Measurements from ENCODE around the gene SPOCD1.

DNA sequence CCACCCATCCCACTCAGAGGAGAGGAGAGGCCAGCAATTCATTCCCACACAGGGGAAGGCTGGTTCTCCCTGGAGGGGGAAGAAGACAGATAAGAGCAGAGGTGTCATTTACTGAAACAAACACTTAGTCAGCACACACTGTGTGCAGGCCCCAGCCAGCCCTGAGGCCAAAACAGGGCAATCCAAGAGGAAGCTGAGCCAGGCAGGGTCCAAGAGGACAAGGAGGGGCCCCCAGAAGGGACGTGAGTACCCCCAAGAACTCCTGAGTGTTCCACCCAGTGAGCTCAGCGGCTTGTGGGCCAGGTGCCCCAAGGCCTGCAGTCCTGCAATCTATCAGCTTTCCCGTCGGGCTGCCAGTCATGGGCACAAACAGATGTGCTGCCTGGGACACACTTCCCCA, 67.5 kb downstream of the SPOCD1 start:
- no peak for TF ChIP-seq CTCF (IDR thresholded peaks at IDR 0.05; ENCODE audit: low read depth, low read length)
- no peak for TF ChIP-seq POLR2A (IDR thresholded peaks at IDR 0.05; ENCODE audit: extremely low read depth, insufficient read length)
- TF ChIP-seq MAX (IDR thresholded peaks at IDR 0.05; ENCODE audit: low read depth, low read length): no peak
